CD14-positive monocyte (primary cell): Measurements from ENCODE around the gene ERG. TPM values are rescaled to one million over a fixed set of nuclear protein-coding genes. Genes with fewer than 3 reads are reported as not detected.

Source experiments
- DNase-seq, 3 donors: peaks; one replicate each; pipeline ENCODE4 v3.0.0-alpha.2; 2011 to 2022
- H2AFZ ChIP-seq: 2 replicates; pipeline ENCODE4 v1.6.0; 2012; ENCODE audit warnings: mild to moderate bottlenecking, low read depth, low read length, inconsistent platforms; ENCODE audit not compliant: insufficient read depth, poor library complexity, severe bottlenecking
- H3K27ac ChIP-seq, 2 donors: 1 replicate in 1 of 2; 2 replicates in 1 of 2; pipeline ENCODE4 v1.5.1; 2012 to 2013; ENCODE audit warnings: low read length in 2 of 2, control low read depth in 1 of 2, inconsistent platforms in 1 of 2, low read depth in 1 of 2, mild to moderate bottlenecking in 1 of 2
- H3K27me3 ChIP-seq, 2 donors: one replicate each; pipeline versions ENCODE4 v1.6.0 to v1.6.1; 2011 to 2013; ENCODE audit warnings: low read length in 2 of 2; ENCODE audit not compliant: control insufficient read depth in 2 of 2, insufficient read depth in 2 of 2
- H3K36me3 ChIP-seq, 2 donors: replicated peaks in 1 of 2; 1 replicate in 1 of 2; 2 replicates in 1 of 2; pipeline versions ENCODE4 v1.5.1 to v1.6.1; 2012 to 2013; ENCODE audit warnings: low read length in 2 of 2, control low read depth in 1 of 2, inconsistent platforms in 1 of 2, mild to moderate bottlenecking in 1 of 2; ENCODE audit not compliant: insufficient read depth in 2 of 2, control insufficient read depth in 1 of 2
- H3K4me1 ChIP-seq, 2 donors: 1 replicate in 1 of 2; 2 replicates in 1 of 2; pipeline versions ENCODE4 v1.5.1 to v1.6.1; 2012 to 2013; ENCODE audit warnings: low read length in 2 of 2, control low read depth in 1 of 2, inconsistent platforms in 1 of 2, mild to moderate bottlenecking in 1 of 2, moderate library complexity in 1 of 2; ENCODE audit not compliant: insufficient read depth in 2 of 2, control insufficient read depth in 1 of 2
- H3K4me2 ChIP-seq: replicated peaks from 2 replicates; pipeline ENCODE3; 2012; ENCODE audit warnings: low read length, moderate library complexity, mild to moderate bottlenecking; ENCODE audit not compliant: poor library complexity, severe bottlenecking; ENCODE audit errors: extremely low read depth
- H3K4me3 ChIP-seq, 3 experiments: fragments of 200-600 bp in 1 of 3; sonication (generic) in 1 of 3; replicated peaks in 1 of 3; 1 replicate in 2 of 3; 2 replicates in 1 of 3; pipeline ENCODE4 v1.5.1; 2011 to 2013; ENCODE audit warnings: low read length in 3 of 3, mild to moderate bottlenecking in 3 of 3, control low read depth in 2 of 3, low read depth in 2 of 3, inconsistent platforms in 1 of 3, moderate library complexity in 1 of 3
- H3K79me2 ChIP-seq: 2 replicates; pipeline ENCODE4 v1.6.0; 2012; ENCODE audit warnings: mild to moderate bottlenecking, control low read depth, inconsistent platforms, low read length, moderate library complexity; ENCODE audit not compliant: insufficient read depth
- H3K9ac ChIP-seq: 2 replicates; pipeline ENCODE4 v1.6.0; 2017; ENCODE audit warnings: low read length, mild to moderate bottlenecking; ENCODE audit not compliant: insufficient read depth, poor library complexity, severe bottlenecking
- H3K9me3 ChIP-seq, 2 donors: replicated peaks in 1 of 2; 1 replicate in 1 of 2; 2 replicates in 1 of 2; pipeline versions ENCODE4 v1.5.1 to v1.6.1; 2012 to 2013; ENCODE audit warnings: low read length in 2 of 2, control low read depth in 1 of 2; ENCODE audit not compliant: control insufficient read depth in 1 of 2, insufficient read depth in 1 of 2
- H4K20me1 ChIP-seq: 2 replicates; pipeline ENCODE4 v1.6.0; 2012; ENCODE audit warnings: mild to moderate bottlenecking, low read length, control low read depth, moderate library complexity; ENCODE audit not compliant: insufficient read depth
- H3K27ac Mint-ChIP-seq, 7 donors: one replicate each; pipeline ENCODE4 v1.8.0; 2020; ENCODE audit warnings: mild to moderate bottlenecking in 7 of 7, mixed read lengths in 7 of 7, moderate library complexity in 6 of 7, inconsistent platforms in 2 of 7
- H3K27me3 Mint-ChIP-seq, 3 donors: one replicate each; pipeline ENCODE4 v1.8.0; 2021 to 2022; ENCODE audit warnings: low read depth in 3 of 3, mild to moderate bottlenecking in 3 of 3, mixed read lengths in 3 of 3, moderate library complexity in 3 of 3, inconsistent platforms in 1 of 3
- H3K36me3 Mint-ChIP-seq, 2 donors: one replicate each; pipeline ENCODE4 v1.8.0; 2020; ENCODE audit warnings: mixed read lengths in 2 of 2, inconsistent platforms in 1 of 2, mild to moderate bottlenecking in 1 of 2
- H3K4me1 Mint-ChIP-seq: one replicate; pipeline ENCODE4 v1.8.0; 2020; ENCODE audit warnings: mild to moderate bottlenecking, mixed read lengths
- H3K4me3 Mint-ChIP-seq, 2 donors: one replicate each; pipeline ENCODE4 v1.8.0; 2020; ENCODE audit warnings: mild to moderate bottlenecking in 2 of 2, mixed read lengths in 2 of 2, moderate library complexity in 1 of 2
- H3K9me3 Mint-ChIP-seq, 7 donors: one replicate each; pipeline ENCODE4 v1.8.0; 2020 to 2022; ENCODE audit warnings: mixed read lengths in 7 of 7, mild to moderate bottlenecking in 6 of 7, moderate library complexity in 6 of 7, inconsistent platforms in 2 of 7
- CTCF ChIP-seq: fragments of 200-600 bp; IDR thresholded peaks from one replicate; pipeline ENCODE4 v1.8.0; 2022; ENCODE audit warnings: antibody characterized with exemption, mild to moderate bottlenecking
- WGBS: methylation state at CpG from one replicate; pipeline ENCODE4 v1.1.5; 2013; ENCODE audit warnings: missing lambda C conversion rate; ENCODE audit not compliant: insufficient coverage; 5-methylcytosine and 5-hydroxymethylcytosine counted together
- intact Hi-C, 2 donors: fragments of 100-400 bp; cut with micrococcal nuclease; formaldehyde crosslinking; loops; one replicate each; pipeline versions ENCODE4 v1.15.0 to v1.15.1; 2023
- polyA plus RNA-seq, 3 donors: library from polyadenylated mRNA; depleted of rRNA in 1 of 3; unstranded in 2 of 3; stranded (reverse) in 1 of 3; fragments of 300-500 nt in 2 of 3; fragments of >200 nt in 1 of 3; fragmentation: Illumina TruSeq in 2 of 3; gene quantifications; 1 replicate in 2 of 3; 2 replicates in 1 of 3; pipeline ENCODE4 v1.2.3, GENCODE V29; 2012 to 2021

The ERG gene
- polyA plus RNA-seq, 3 donors = 0.16 to 0.22 TPM; not detected in 1

- Mint-ChIP-seq H3K27ac (peak overlapping the region in 1 of 7 donors; percentile 64), H3K9me3 (no peaks in the 10 kb centered on the region), H3K4me3 (no peak overlapping the region), H3K4me1 (peaks cover 80% of the 10 kb centered on the region), H3K36me3 (no peaks in the 10 kb centered on the region), H3K27me3 (peaks cover 0 to 2% (median 0%) of the 10 kb centered on the region in 3 donors)
- H3K4me3 ChIP-seq = no peak overlapping the region
- H3K27ac ChIP-seq = no peak overlapping the region
- no peak for DNase-seq
- no peaks in the 10 kb centered on the region for H4K20me1 ChIP-seq
- H3K4me1 ChIP-seq = peaks cover 67 to 84% of the 10 kb centered on the region in 2 donors
- no peak for TF ChIP-seq CTCF
- H3K79me2 ChIP-seq = peaks cover 40% of the 10 kb centered on the region
- H3K9me3 ChIP-seq = no peaks in the 10 kb centered on the region
- H2AFZ ChIP-seq = peak overlapping the region; percentile 1
- WGBS = 43% methylated on average over 4 of the region's 7 CpGs
- no peaks in the 10 kb centered on the region for H3K27me3 ChIP-seq
- H3K9ac ChIP-seq = no peak overlapping the region
- H3K36me3 ChIP-seq = no peaks in the 10 kb centered on the region
- intact Hi-C loops = loop anchor here in 1 of 2 donors (10.0 kb wide), 1 partner anchor 531 kb away; no protein-coding TSS in a partner anchor
- no peak overlapping the region for H3K4me2 ChIP-seq
Measured at GRCh38 chr21:38474124-38474523, 24.2 kb downstream of the ERG start.

GRCh38 chr21:38472412-38473108 lies 25.7 kb downstream of the ERG start:
- Histone ChIP-seq H3K4me1 (peaks cover 68 to 77% of the 10 kb centered on the region in 2 donors), H3K4me2 (peak overlapping the region; percentile 85), H3K27ac (peak overlapping the region in 1 of 2 donors; percentile 47), H3K4me3 (peak overlapping the region; percentile 52 to 79 (median 67)), H3K36me3 (no peaks in the 10 kb centered on the region), H3K27me3 (no peaks in the 10 kb centered on the region), H3K79me2 (peaks cover 41% of the 10 kb centered on the region), H2AFZ (peak overlapping the region; percentile 81), H3K9me3 (no peaks in the 10 kb centered on the region), H3K9ac (peak overlapping the region; percentile 48), H4K20me1 (no peaks in the 10 kb centered on the region)
- intact Hi-C loops = loop anchor here in 1 of 2 donors (10.0 kb wide), 1 partner anchor 532 kb away; no protein-coding TSS in a partner anchor
- peak in 2 of 3 donors; percentile 28 to 58 for DNase-seq
- peak overlapping the region in 6 of 7 donors; percentile 10 to 87 (median 64) for H3K27ac Mint-ChIP-seq
- H3K27me3 Mint-ChIP-seq = peaks cover 0 to 2% (median 0%) of the 10 kb centered on the region in 3 donors
- WGBS = 14% methylated on average over 13 of the region's 23 CpGs
- H3K4me1 Mint-ChIP-seq = peaks cover 75% of the 10 kb centered on the region
- H3K36me3 Mint-ChIP-seq = no peaks in the 10 kb centered on the region
- peak overlapping the region; percentile 85 to 97 for H3K4me3 Mint-ChIP-seq
- no peaks in the 10 kb centered on the region for H3K9me3 Mint-ChIP-seq
- TF ChIP-seq CTCF = no peak
